OCI-LY3 (cell line): ENCODE results near the gene FAM131A.

Experiments
- H2AFZ ChIP-seq: fragments of 200-600, 300-600 bp; shearing (Covaris generic); 2 replicates; pipeline ENCODE4 v1.6.0; 2014; ENCODE audit warnings: antibody characterized with exemption, low read depth, low read length
- H3K27ac ChIP-seq: fragments of 200-600, 300-600 bp; sonication (generic); 2 replicates; pipeline ENCODE4 v1.5.1; 2014; ENCODE audit warnings: mild to moderate bottlenecking, low read length, moderate library complexity, mixed read lengths
- H3K27me3 ChIP-seq: fragments of 200-600, 300-600 bp; sonication (generic); 2 replicates; pipeline ENCODE4 v1.6.1; 2014; ENCODE audit warnings: low read depth, low read length, mixed read lengths
- H3K36me3 ChIP-seq: fragments of 200-600, 300-600 bp; sonication (generic); replicated peaks from 2 replicates; pipeline ENCODE3; 2014; ENCODE audit warnings: low read depth, low read length, mixed read lengths
- H3K4me1 ChIP-seq: fragments of 300-600, 200-600 bp; sonication (generic); 2 replicates; pipeline ENCODE4 v1.6.1; 2014; ENCODE audit warnings: low read length, mixed read lengths
- H3K4me2 ChIP-seq: fragments of 200-600, 300-600 bp; sonication (generic); 2 replicates; pipeline ENCODE4 v1.6.1; 2014; ENCODE audit warnings: low read length, mixed read lengths
- H3K4me3 ChIP-seq: fragments of 300-600, 200-600 bp; sonication (generic); 2 replicates; pipeline ENCODE4 v1.5.1; 2014; ENCODE audit warnings: antibody characterized with exemption, mild to moderate bottlenecking, low read length, moderate library complexity
- H3K79me2 ChIP-seq: fragments of 300-600, 200-600 bp; shearing (Covaris generic); 2 replicates; pipeline ENCODE4 v1.6.1; 2014; ENCODE audit warnings: mild to moderate bottlenecking, low read length, mixed read lengths
- H3K9ac ChIP-seq: fragments of 300-600, 200-600 bp; shearing (Covaris generic); 2 replicates; pipeline ENCODE4 v1.6.0; 2014; ENCODE audit warnings: mild to moderate bottlenecking, low read length, moderate library complexity
- H3K9me3 ChIP-seq: fragments of 200-600, 300-600 bp; shearing (Covaris generic); 2 replicates; pipeline ENCODE4 v1.6.1; 2014; ENCODE audit warnings: low read length, mixed read lengths; ENCODE audit not compliant: insufficient read depth
- H4K20me1 ChIP-seq: fragments of 200-600, 300-600 bp; sonication (generic); 2 replicates; pipeline ENCODE4 v1.6.1; 2016; ENCODE audit warnings: low read length, mixed read lengths; ENCODE audit not compliant: insufficient read depth
- EZH2phosphoT487 ChIP-seq: fragments of 200-600 bp; shearing (Covaris generic); IDR thresholded peaks from 2 replicates; pipeline ENCODE4 v1.6.1; 2018; ENCODE audit warnings: antibody characterized with exemption, mixed run types, low read depth
- TF ChIP-seq, protein P1 (sequence below): fragments of 200-600, 300-600 bp; sonication (generic); IDR thresholded peaks from 2 replicates; pipeline ENCODE4 v1.5.1; 2014; ENCODE audit warnings: antibody characterized with exemption, low read length, low read depth

Gene FAM131A

DNA sequence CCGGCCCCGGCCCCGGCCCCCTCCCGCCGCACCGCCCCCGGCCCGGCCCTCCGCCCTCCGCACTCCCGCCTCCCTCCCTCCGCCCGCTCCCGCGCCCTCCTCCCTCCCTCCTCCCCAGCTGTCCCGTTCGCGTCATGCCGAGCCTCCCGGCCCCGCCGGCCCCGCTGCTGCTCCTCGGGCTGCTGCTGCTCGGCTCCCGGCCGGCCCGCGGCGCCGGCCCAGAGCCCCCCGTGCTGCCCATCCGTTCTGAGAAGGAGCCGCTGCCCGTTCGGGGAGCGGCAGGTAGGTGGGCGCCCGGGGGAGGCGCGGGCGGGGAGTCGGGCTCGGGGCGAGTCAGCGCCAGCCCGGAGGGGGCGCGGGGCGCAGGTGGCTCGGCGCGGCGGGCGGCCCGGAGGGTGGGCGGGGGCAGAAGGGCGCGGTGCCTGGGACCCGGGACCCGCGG is 42.8 kb downstream of the FAM131A start:
- no peak overlapping the region for H3K9ac ChIP-seq
- no peak overlapping the region for H3K4me3 ChIP-seq
- TF ChIP-seq EZH2phosphoT487: no peak
- TF ChIP-seq, protein P1, sequence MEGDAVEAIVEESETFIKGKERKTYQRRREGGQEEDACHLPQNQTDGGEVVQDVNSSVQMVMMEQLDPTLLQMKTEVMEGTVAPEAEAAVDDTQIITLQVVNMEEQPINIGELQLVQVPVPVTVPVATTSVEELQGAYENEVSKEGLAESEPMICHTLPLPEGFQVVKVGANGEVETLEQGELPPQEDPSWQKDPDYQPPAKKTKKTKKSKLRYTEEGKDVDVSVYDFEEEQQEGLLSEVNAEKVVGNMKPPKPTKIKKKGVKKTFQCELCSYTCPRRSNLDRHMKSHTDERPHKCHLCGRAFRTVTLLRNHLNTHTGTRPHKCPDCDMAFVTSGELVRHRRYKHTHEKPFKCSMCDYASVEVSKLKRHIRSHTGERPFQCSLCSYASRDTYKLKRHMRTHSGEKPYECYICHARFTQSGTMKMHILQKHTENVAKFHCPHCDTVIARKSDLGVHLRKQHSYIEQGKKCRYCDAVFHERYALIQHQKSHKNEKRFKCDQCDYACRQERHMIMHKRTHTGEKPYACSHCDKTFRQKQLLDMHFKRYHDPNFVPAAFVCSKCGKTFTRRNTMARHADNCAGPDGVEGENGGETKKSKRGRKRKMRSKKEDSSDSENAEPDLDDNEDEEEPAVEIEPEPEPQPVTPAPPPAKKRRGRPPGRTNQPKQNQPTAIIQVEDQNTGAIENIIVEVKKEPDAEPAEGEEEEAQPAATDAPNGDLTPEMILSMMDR: no peak
- H4K20me1 ChIP-seq: no peaks in the 10 kb centered on the region
- H3K79me2 ChIP-seq: no peaks in the 10 kb centered on the region
- H3K27ac ChIP-seq: no peak overlapping the region
- H3K27me3 ChIP-seq: peaks cover under 1% of the 10 kb centered on the region; the same call in 1 of the 2 replicates
- no peak overlapping the region for H3K4me2 ChIP-seq
- no peak overlapping the region for H2AFZ ChIP-seq
- no peaks in the 10 kb centered on the region for H3K36me3 ChIP-seq
- H3K9me3 ChIP-seq: no peaks in the 10 kb centered on the region
- no peaks in the 10 kb centered on the region for H3K4me1 ChIP-seq

DNA sequence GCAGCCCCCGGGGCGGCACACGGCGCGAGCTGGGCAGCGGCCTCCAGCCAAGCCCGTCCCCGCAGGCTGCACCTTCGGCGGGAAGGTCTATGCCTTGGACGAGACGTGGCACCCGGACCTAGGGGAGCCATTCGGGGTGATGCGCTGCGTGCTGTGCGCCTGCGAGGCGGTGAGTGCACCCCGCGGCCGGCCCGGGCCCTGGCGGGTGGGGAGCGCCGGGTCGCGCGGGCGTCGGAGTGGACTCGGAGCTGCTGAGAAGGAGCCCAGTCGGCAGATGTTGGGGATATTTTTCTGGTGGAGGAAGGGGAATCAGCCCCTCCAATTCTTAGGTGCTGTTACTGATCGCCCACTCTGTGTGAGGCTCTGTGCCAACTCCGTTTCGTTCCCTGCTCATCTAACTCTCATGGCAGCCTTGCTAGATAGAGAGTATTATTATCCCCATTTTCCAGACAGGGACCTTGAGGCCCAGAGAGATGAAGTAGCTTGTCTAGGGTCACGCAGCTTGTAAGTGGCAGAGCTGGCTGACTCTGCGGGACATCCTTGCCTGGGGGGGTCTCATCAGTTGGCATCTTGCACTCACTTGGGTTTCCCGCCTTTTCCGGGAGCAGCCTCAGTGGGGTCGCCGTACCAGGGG is 43.3 kb downstream of the FAM131A start:
- Histone ChIP-seq H3K9me3 (no peaks in the 10 kb centered on the region), H3K79me2 (no peaks in the 10 kb centered on the region), H3K4me3 (no peak overlapping the region), H3K4me2 (no peak overlapping the region), H4K20me1 (no peaks in the 10 kb centered on the region), H3K27ac (no peak overlapping the region), H2AFZ (no peak overlapping the region), H3K4me1 (no peaks in the 10 kb centered on the region), H3K36me3 (no peaks in the 10 kb centered on the region), H3K9ac (no peak overlapping the region), H3K27me3 (no peaks in the 10 kb centered on the region)
- TF ChIP-seq, protein P1: no peak
- no peak for TF ChIP-seq EZH2phosphoT487

- no peak overlapping the region for H2AFZ ChIP-seq
- H3K9ac ChIP-seq: no peak overlapping the region
- no peaks in the 10 kb centered on the region for H3K79me2 ChIP-seq
- no peaks in the 10 kb centered on the region for H4K20me1 ChIP-seq
- H3K9me3 ChIP-seq: no peaks in the 10 kb centered on the region
- H3K27me3 ChIP-seq: no peaks in the 10 kb centered on the region
- no peaks in the 10 kb centered on the region for H3K36me3 ChIP-seq
- TF ChIP-seq EZH2phosphoT487: no peak
- TF ChIP-seq, protein P1: no peak
- no peak overlapping the region for H3K27ac ChIP-seq
- no peak overlapping the region for H3K4me3 ChIP-seq
- no peaks in the 10 kb centered on the region for H3K4me1 ChIP-seq
- no peak overlapping the region for H3K4me2 ChIP-seq
Observed at GRCh38 chr3:184381261-184382224, 44.1 kb downstream of the FAM131A start.

DNA sequence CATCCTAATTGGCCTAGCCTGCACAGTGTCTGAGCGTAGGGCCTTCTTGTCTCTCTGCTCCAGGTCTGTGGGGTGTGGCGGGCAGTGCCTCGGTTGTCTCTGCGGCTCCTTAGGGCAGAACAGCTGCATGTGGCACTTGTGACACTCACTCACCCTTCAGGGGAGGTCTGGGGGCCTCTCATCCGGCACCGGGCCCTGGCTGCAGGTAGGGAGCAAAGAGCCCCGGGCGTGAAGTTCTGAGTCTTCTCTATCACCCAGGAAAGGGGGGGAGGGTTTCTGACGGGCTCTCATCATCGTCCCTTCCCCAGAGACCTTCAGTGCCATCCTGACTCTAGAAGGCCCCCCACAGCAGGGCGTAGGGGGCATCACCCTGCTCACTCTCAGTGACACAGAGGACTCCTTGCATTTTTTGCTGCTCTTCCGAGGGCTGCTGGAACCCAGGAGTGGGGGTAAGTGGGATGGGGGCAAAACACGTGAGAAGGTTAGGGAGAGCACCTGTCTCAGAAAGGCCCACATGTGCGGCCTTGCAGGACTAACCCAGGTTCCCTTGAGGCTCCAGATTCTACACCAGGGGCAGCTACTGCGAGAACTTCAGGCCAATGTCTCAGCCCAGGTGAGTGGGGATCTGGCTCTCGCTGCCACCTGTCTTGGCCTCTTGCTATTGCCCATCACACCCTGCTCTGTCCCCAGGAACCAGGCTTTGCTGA is 45.1 kb downstream of the FAM131A start:
- Histone ChIP-seq H3K9ac (no peak overlapping the region), H3K27ac (no peak overlapping the region), H4K20me1 (no peaks in the 10 kb centered on the region), H2AFZ (no peak overlapping the region), H3K4me1 (no peaks in the 10 kb centered on the region), H3K9me3 (no peaks in the 10 kb centered on the region), H3K27me3 (no peaks in the 10 kb centered on the region), H3K36me3 (no peaks in the 10 kb centered on the region), H3K79me2 (no peaks in the 10 kb centered on the region), H3K4me3 (no peak overlapping the region), H3K4me2 (no peak overlapping the region)
- no peak for TF ChIP-seq EZH2phosphoT487
- TF ChIP-seq, protein P1: no peak
